ENCODE measurements around the gene RRAS. TPM values are rescaled to one million over a fixed set of nuclear protein-coding genes. Genes with fewer than 3 reads are reported as not detected.
A peak's percentile ranks its signal among the peaks of the same experiment; 100 is the strongest.

Gene RRAS
- total RNA-seq, 2 donors from 2014 or later: 4.1 to 10.4 TPM

DNA sequence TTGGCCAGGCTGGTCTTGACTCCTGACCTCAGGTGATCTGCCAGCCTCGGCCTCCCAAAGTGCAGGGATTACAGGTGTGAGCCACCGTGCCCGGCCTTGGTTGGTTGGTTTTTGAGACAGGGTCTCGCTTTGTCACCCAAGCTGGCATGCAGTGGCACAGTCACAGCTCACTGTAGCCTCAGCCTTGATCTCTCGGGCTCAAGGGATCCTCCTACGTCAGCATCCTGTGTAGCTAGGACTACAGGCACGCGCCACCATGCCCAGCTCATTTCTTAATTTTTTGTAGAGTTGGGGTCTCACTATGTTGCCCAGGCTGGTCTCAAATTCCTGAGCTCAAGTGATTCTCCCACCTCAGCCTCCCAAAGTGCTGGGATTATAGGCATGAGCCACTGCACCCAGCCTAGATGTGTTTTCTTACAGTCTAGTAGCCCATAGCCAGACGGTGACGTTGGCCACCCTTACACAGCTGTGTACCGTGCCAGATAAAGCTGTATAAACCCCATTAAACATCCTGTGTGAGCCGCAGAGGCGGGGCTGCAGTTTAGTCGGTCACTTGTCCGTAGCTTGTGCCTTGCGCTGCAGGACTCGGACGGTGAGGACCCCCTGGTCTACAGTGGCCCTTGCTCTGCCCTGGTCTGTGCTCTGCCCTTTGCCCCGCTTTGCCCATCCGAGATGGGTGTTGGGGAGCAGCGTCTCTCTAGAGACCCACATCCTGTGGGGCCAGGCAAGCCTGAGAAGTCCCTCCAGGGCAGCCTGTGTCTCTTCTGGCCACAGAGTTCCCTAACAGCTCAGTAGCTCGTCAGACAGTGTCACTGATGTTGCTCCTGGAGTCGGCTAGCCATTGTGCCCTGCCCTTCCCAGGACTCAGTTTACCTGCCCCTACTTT lies 15.9 kb upstream of the RRAS start:
- ATAC-seq: peak; percentile 68 to 86
- H3K36me3 Mint-ChIP-seq: peaks cover 5% of the 10 kb centered on the region
- peak overlapping the region; percentile 32 for H3K4me3 Mint-ChIP-seq
- no peaks in the 10 kb centered on the region for H3K9me3 Mint-ChIP-seq
- H3K4me1 Mint-ChIP-seq (ENCODE audit: low read depth in 2 of 2): peaks cover 8 to 25% of the 10 kb centered on the region in 2 donors
- H3K27me3 Mint-ChIP-seq: no peaks in the 10 kb centered on the region
- DNase-seq (ENCODE audit: low spot score): no peak
- H3K27ac Mint-ChIP-seq: peak overlapping the region; percentile 80 to 88

DNA sequence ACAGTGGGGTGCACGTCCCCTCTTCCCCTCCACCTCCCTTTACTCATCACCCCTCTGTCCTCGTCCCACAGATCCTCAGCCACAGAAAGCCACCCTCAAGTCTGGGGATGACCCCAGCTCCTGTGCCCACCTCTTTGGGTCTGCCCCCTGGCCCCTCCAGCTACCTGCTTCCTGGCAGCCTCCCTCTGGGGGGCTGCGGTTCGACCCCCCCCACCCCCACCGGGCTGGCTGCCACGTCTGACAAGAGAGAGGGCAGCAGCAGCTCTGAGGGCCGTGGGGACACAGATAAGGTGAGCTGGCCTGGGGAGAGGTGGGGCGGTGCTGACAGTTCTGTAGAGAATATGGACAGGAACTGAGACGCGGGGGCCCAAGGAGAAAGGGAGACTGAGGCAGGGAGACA lies 14.6 kb upstream of the RRAS start:
- DNase-seq (ENCODE audit: low spot score) (no peak), ATAC-seq (no peak)
- Mint-ChIP-seq H3K9me3 (no peaks in the 10 kb centered on the region), H3K27ac (peak overlapping the region; percentile 80 to 88), H3K36me3 (peaks cover 5% of the 10 kb centered on the region), H3K4me3 (no peak overlapping the region), H3K4me1 (ENCODE audit: low read depth in 2 of 2) (peaks cover 8 to 28% of the 10 kb centered on the region in 2 donors), H3K27me3 (no peaks in the 10 kb centered on the region)

DNA sequence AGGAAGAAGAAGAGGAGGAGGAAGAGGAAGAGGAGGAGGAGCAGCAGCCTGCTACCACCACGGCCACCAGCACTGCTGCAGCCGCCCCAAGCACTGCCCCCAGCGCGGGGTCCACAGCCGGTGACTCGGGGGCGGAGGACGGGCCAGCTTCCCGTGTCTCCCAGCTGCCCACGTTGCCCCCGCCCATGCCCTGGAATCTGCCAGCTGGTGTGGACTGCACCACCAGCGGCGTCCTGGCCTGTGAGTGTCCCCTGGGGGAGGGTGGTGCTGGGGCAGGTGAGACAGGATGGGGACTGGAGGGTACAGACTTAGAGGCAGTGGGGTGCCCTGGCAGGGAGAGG lies 13.5 kb upstream of the RRAS start:
- no peak for DNase-seq (ENCODE audit: low spot score)
- no peak overlapping the region for H3K27ac Mint-ChIP-seq

DNA sequence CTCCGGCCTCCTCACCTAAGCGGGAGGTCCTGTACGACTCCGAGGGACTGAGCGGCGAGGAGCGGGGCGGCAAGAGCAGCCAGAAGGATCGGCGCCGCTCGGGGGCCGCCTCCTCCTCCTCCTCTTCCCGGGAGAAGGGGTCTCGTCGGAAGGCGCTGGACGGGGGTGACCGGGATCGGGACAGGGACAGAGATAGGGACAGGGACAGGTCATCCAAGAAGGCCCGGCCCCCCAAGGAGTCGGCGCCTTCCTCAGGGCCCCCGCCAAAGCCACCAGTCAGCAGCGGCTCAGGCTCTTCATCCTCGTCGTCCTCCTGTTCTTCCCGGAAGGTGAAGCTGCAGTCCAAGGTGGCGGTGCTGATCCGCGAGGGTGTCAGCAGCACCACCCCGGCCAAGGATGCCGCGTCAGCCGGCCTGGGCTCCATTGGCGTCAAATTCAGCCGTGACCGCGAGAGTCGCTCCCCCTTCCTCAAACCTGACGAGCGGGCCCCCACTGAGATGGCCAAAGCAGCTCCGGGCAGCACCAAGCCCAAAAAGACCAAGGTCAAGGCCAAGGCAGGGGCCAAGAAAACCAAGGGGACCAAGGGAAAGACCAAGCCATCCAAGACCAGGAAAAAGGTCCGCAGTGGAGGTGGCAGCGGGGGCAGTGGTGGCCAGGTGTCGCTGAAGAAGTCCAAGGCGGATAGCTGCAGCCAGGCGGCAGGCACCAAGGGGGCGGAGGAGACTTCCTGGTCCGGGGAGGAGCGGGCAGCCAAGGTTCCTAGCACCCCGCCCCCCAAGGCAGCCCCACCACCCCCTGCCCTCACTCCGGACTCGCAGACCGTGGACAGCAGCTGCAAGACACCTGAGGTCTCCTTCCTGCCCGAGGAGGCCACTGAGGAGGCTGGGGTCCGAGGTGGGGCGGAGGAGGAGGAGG lies 12.9 kb upstream of the RRAS start:
- Mint-ChIP-seq H3K4me3 (no peak overlapping the region), H3K9me3 (no peaks in the 10 kb centered on the region), H3K27ac (no peak overlapping the region), H3K36me3 (peaks cover 5% of the 10 kb centered on the region), H3K27me3 (no peaks in the 10 kb centered on the region), H3K4me1 (ENCODE audit: low read depth in 2 of 2) (peaks cover 8 to 27% of the 10 kb centered on the region in 2 donors)
- ATAC-seq (no peak), DNase-seq (ENCODE audit: low spot score) (peak; percentile 53)

More for the DNA sequence above, 13.5 kb upstream of the RRAS start:
- Mint-ChIP-seq H3K36me3 (peaks cover 5% of the 10 kb centered on the region), H3K9me3 (no peaks in the 10 kb centered on the region), H3K4me1 (ENCODE audit: low read depth in 2 of 2) (peaks cover 8 to 28% of the 10 kb centered on the region in 2 donors), H3K27me3 (no peaks in the 10 kb centered on the region), H3K4me3 (no peak overlapping the region)
- no peak for ATAC-seq

DNA sequence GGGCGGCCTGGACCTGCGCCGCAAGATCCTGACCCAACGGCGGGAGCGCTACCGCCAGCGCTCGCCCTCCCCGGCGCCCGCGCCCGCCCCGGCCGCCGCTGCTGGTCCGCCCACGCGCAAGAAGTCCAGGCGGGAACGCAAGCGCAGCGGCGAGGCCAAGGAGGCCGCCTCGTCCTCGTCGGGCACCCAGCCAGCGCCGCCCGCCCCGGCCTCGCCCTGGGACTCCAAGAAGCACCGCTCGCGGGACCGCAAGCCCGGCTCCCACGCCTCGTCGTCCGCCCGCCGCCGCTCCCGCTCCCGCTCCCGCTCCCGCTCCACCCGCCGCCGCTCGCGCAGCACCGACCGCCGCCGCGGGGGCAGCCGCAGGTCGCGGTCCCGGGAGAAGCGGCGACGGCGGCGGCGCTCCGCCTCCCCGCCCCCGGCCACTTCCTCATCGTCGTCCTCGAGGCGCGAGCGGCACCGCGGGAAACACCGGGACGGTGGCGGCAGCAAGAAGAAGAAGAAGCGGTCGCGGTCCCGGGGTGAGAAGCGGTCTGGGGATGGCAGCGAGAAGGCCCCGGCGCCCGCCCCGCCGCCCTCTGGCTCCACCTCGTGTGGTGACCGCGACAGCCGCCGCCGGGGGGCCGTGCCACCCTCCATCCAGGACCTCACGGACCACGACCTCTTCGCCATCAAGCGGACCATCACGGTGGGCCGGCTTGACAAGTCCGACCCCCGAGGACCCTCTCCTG lies 12.0 kb upstream of the RRAS start:
- no peaks in the 10 kb centered on the region for H3K27me3 Mint-ChIP-seq
- ATAC-seq: no peak
- peaks cover 8 to 24% of the 10 kb centered on the region in 2 donors for H3K4me1 Mint-ChIP-seq (ENCODE audit: low read depth in 2 of 2)
- no peak overlapping the region for H3K4me3 Mint-ChIP-seq
- peak; percentile 59 for DNase-seq (ENCODE audit: low spot score)
- no peaks in the 10 kb centered on the region for H3K9me3 Mint-ChIP-seq
- H3K36me3 Mint-ChIP-seq: peaks cover 5% of the 10 kb centered on the region
- no peak overlapping the region for H3K27ac Mint-ChIP-seq

DNA sequence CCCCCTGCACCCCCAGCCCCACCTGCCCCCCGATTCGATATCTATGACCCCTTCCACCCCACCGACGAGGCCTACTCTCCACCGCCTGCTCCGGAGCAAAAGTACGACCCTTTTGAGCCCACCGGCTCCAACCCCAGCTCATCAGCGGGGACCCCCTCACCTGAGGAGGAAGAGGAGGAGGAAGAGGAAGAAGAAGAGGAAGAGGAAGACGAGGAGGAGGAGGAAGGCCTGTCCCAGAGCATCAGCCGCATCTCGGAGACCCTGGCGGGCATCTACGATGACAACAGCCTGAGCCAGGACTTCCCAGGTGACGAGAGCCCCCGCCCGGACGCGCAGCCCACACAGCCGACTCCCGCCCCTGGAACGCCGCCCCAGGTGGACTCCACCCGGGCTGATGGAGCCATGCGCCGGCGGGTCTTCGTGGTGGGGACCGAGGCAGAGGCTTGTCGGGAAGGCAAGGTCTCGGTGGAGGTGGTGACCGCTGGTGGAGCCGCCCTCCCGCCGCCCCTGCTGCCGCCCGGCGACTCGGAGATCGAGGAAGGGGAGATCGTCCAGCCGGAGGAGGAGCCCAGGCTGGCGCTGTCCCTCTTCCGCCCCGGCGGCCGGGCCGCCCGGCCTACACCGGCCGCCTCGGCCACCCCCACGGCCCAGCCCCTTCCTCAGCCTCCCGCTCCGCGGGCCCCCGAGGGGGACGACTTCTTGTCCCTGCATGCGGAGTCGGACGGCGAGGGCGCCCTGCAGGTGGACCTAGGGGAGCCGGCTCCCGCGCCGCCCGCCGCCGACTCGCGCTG lies 11.3 kb upstream of the RRAS start:
- Mint-ChIP-seq H3K9me3 (no peaks in the 10 kb centered on the region), H3K36me3 (peaks cover 5% of the 10 kb centered on the region), H3K4me1 (ENCODE audit: low read depth in 2 of 2) (peaks cover 8 to 20% of the 10 kb centered on the region in 2 donors), H3K27ac (no peak overlapping the region), H3K4me3 (no peak overlapping the region), H3K27me3 (no peaks in the 10 kb centered on the region)
- DNase-seq (ENCODE audit: low spot score): peak; percentile 58
- no peak for ATAC-seq

DNA sequence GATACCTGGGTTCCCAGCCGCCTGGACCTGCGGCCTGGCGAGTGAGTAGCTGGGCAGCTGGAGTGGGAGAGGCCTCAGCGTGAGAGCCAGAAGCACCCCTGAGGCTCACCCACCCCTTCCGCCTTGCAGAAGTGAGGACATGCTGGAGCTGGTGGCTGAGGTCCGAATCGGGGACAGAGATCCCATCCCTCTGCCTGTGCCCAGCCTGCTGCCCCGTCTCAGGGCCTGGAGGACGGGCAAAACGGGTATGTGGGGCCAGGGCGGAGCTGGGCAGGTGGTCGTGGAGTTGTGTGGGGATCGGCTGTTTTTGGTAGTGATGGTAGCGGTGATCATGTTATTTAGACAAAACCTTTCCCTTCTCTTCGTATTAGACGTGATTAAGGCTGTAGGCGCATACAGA lies 6.6 kb upstream of the RRAS start:
- peak overlapping the region in 1 of 2 donors; percentile 68 for H3K27ac Mint-ChIP-seq
- ATAC-seq (no peak), DNase-seq (ENCODE audit: low spot score) (no peak)
- H3K27me3 Mint-ChIP-seq: no peaks in the 10 kb centered on the region
- H3K36me3 Mint-ChIP-seq: no peaks in the 10 kb centered on the region
- no peaks in the 10 kb centered on the region for H3K9me3 Mint-ChIP-seq
- H3K4me3 Mint-ChIP-seq: no peak overlapping the region
- H3K4me1 Mint-ChIP-seq (ENCODE audit: low read depth in 2 of 2): peaks cover 28 to 31% of the 10 kb centered on the region in 2 donors

DNA sequence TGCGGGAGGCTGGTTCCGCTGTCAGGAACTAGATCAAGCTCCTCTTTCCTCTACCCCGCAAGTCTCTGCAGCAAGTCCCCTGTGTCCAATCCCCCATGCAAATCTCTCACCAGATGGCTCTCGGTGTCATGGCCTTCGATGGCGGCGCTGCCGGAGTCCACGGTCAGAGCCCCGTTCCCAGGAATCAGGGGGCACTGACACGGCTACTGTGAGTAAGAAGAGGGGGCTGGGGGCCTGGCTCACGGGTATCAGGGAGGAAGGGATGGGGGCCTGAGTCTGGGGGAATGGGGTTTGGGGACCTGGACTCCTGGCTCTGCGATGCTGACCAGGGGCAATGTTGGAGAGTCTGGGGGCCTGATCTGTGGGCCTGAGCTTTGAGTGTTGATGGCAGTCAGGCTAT lies 6.1 kb upstream of the RRAS start:
- no peak for ATAC-seq
- H3K27ac Mint-ChIP-seq: no peak overlapping the region
- no peaks in the 10 kb centered on the region for H3K9me3 Mint-ChIP-seq
- peaks cover 32 to 34% of the 10 kb centered on the region in 2 donors for H3K4me1 Mint-ChIP-seq (ENCODE audit: low read depth in 2 of 2)
- H3K4me3 Mint-ChIP-seq: no peak overlapping the region
- DNase-seq (ENCODE audit: low spot score): no peak
- H3K36me3 Mint-ChIP-seq: no peaks in the 10 kb centered on the region
- H3K27me3 Mint-ChIP-seq: no peaks in the 10 kb centered on the region

DNA sequence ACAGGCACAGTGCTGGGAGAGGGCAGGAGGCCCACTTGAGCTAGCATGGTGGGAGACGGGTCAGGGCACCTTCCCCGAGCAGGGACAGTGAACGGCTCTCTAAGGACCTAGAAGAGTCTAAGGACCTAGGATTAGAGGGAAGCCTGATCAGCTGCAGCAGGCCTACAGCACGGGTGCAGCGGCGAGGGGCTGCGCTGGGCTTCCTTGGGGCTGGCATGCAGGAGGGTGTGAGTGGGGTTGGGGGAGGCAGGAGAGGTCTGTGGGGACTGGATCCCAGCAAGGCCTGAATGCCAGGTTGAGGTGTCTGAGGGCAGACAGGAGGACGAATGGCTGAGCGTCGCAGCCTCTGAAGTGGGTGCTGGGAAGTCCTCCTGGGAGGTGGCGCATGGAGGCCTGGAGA lies 5.6 kb upstream of the RRAS start:
- no peaks in the 10 kb centered on the region for H3K9me3 Mint-ChIP-seq
- no peak for ATAC-seq
- no peak overlapping the region for H3K27ac Mint-ChIP-seq
- no peaks in the 10 kb centered on the region for H3K36me3 Mint-ChIP-seq
- no peaks in the 10 kb centered on the region for H3K27me3 Mint-ChIP-seq
- no peak for DNase-seq (ENCODE audit: low spot score)
- H3K4me3 Mint-ChIP-seq: no peak overlapping the region
- peaks cover 36 to 38% of the 10 kb centered on the region in 2 donors for H3K4me1 Mint-ChIP-seq (ENCODE audit: low read depth in 2 of 2)

DNA sequence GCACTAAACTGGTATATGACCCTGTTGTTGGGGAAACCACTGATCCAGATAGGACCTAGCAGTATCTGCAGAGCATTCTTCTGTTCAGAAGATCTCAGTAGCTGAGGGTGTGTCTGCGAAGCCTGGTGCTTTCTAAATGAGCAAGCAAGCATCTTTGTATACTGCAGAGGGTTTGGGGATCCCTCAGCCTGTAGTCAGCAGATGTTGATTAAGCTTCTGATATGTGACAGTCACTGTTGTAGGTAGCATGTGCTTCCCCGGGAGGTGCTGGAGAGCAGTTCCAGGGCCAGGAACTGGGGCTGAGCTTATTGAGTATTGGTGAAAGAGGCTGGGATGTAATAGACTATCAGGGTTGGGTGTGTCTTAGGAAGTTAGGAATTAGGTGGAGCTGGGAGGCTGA lies 3.5 kb upstream of the RRAS start:
- H3K4me1 Mint-ChIP-seq (ENCODE audit: low read depth in 2 of 2): peaks cover 47% of the 10 kb centered on the region in 2 donors
- H3K36me3 Mint-ChIP-seq: no peaks in the 10 kb centered on the region
- peaks cover 0 to 2% of the 10 kb centered on the region in 2 donors for H3K27me3 Mint-ChIP-seq
- peak overlapping the region; percentile 97 to 99 for H3K27ac Mint-ChIP-seq
- no peaks in the 10 kb centered on the region for H3K9me3 Mint-ChIP-seq
- H3K4me3 Mint-ChIP-seq: peak overlapping the region; percentile 99
- no peak for ATAC-seq
- DNase-seq (ENCODE audit: low spot score): no peak

DNA sequence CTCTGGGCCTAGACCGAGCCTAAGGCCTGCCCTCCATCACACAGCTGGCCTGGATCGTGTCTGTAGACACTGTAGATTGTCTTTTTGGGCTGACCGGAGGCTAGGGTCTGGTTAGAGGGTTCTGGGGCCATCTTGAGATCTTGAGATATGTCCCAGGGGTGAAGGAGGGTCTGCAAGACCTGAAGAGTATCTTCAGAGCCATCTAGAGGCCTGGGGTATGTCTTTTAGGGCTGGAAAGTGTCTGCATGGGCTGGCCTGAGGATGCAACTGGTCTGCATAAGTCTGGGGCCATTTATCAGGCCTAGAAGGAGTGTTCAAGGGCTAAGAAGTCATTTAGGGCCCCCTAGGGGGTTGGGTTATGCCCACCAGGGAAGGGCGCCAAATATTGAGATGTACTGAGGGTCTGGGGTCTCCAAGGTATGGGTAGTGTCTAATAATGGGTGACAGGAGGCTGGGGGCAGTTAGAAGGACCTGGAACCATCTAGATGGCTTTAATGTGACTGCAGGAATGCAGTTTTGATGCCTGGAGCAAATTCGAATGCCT lies 2.6 kb upstream of the RRAS start:
- peaks cover 53 to 56% of the 10 kb centered on the region in 2 donors for H3K4me1 Mint-ChIP-seq (ENCODE audit: low read depth in 2 of 2)

DNA sequence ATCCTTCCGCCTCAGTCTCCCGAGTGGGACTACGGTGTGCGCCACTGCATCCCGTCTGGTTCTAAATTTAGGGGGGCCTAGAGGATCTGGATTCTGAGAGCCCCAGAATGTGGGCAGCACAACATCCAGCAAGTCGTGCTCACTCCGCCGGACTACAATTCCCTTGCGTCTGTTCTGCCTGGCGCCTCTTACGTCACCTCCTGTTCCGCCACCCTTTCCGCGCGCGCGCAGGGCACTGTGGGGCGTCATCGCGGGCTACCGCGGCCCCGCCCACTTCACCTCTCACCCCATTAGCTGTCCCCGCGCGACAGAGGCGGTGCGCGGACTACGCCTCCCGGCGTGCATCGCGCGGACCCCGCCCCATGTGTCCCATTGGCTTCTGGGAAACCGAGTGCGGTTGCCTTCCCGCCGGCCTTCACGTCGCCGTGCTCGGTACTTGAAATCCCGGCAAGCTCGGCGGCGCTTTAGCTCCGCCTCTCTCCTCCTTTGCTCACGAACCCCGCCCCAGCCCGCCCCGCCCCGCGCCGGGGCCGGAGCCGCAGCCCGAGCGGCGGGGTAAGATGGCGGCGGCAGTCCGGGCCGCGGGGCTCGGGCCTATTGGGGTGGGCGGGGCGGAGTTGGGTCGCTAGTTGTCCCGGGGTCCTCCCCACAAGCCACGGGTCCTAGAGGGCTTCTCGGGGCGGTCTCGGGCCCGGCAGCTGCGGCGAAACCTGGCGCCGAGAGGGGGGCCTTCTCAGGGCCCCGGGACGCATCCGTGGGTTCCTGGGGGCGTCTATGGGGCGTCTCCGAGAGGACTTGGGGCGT lies 1.9 kb upstream of the RRAS start, which contains the start of gene SCAF1:
Gene SCAF1, plus strand, starts transcription at position 522 of the 804 bp plus-strand sequence. CDS start 2,818 bp downstream, outside the sequence.
- peaks cover 54 to 57% of the 10 kb centered on the region in 2 donors for H3K4me1 Mint-ChIP-seq (ENCODE audit: low read depth in 2 of 2)
- peak within 1 kb of the TSS; percentile 99 for H3K4me3 Mint-ChIP-seq
- no peaks in the 10 kb centered on the region for H3K9me3 Mint-ChIP-seq
- H3K27ac Mint-ChIP-seq: peak within 1 kb of the TSS; percentile 99
- no peaks in the 10 kb centered on the region for H3K36me3 Mint-ChIP-seq
- DNase-seq (ENCODE audit: low spot score) (peak; percentile 100), ATAC-seq (peak; percentile 83 to 86)
- peaks cover 0 to 4% of the 10 kb centered on the region in 2 donors for H3K27me3 Mint-ChIP-seq

More for the DNA sequence above, 2.6 kb upstream of the RRAS start:
- ATAC-seq (no peak), DNase-seq (ENCODE audit: low spot score) (no peak)
- Mint-ChIP-seq H3K4me3 (peak overlapping the region; percentile 99), H3K27me3 (peaks cover 0 to 4% of the 10 kb centered on the region in 2 donors), H3K27ac (peak overlapping the region; percentile 97 to 99), H3K9me3 (no peaks in the 10 kb centered on the region), H3K36me3 (no peaks in the 10 kb centered on the region)
